ENCODE data around the gene KLF15.

The KLF15 gene

DNA sequence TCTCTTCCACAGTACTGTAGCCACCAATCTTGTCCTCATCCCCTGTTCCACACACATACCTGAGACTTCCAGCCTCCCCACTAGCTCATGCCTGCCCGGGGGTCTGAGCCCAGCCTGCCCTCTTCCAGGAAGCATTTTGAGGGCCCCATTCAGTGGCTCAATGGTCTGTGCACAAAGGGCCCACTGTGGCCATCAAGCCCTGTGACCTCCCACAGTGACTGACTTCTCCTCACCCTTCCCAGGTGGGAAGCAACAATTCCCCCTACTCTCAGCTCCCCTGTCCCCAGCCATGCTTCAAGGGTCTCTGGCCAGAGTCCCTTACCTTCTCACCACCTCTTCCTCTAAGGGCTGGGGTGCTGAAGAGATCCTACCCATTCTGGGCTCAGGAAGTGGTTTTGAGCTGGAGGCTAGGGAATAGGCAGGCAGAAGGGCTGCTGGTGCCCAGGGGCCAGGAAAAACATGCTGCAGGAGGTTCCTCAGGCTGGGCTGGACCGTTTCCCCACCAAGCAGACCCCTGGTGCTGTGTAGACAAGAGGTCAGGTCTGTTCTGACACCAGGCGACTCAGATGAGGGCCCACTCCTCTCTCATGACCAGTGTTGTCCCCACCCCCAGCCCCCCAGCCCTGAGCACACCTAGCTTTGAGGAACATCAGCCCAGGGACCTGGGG lies 3.0 kb upstream of the KLF15 start:
- DNase-seq: no peak

DNA sequence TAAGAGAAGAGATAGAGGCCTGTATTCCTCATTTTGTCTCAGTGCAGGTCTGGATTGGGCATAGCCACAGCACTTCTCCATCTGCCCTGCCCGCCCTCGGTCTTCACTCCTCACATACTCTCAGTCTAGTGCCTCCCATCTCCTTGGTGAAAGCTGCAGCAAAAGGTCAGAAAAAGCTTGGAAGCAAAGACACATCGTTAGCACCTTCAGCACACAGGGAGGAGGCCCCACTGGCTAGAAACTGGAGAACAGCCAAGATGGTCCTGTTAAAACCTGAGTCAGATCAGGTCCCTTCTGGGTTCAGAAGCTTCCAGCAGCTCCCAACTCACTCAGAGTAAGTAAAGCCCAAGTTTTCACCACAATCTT lies 1.6 kb upstream of the KLF15 start:
- DNase-seq: no peak

DNA sequence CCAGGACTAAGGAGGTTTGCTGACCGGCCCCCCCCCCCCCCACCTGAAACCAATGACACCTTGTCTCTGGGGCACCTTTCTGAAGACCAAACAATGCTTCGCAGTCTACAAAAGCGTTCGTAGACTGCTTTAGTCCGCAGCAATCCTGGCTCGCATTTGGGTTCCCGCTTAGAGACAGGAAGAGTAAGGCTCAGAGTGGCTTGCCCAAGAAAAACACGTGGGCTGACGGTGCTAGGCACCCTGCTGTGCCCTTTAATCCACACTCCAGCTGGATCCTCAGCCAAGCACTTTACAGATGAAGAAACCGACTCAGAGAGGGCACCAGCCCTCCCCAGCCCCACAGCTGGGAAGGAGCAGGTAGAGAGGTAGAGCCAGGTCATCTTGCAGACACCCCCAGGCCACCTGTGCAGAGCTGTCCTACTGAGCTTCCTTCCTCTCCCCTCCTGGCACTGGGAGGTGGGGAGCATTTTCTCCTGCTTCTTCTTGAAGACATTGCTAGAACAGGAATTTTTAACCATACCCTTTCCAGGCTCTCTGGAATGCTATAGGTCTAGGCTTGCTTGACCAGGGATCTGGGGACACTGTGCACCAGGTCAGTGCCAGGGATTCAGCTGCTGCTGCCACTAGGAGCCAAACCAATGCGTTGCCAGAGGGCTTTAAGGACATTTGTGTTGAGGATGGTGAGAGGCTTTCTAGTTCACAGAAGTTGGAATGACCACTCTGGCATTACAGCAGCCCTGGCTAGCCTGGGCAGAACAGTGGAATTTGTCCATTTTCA lies 1.0 kb upstream of the KLF15 start:
- peak; percentile 14 to 73 (median 70) for DNase-seq

DNA sequence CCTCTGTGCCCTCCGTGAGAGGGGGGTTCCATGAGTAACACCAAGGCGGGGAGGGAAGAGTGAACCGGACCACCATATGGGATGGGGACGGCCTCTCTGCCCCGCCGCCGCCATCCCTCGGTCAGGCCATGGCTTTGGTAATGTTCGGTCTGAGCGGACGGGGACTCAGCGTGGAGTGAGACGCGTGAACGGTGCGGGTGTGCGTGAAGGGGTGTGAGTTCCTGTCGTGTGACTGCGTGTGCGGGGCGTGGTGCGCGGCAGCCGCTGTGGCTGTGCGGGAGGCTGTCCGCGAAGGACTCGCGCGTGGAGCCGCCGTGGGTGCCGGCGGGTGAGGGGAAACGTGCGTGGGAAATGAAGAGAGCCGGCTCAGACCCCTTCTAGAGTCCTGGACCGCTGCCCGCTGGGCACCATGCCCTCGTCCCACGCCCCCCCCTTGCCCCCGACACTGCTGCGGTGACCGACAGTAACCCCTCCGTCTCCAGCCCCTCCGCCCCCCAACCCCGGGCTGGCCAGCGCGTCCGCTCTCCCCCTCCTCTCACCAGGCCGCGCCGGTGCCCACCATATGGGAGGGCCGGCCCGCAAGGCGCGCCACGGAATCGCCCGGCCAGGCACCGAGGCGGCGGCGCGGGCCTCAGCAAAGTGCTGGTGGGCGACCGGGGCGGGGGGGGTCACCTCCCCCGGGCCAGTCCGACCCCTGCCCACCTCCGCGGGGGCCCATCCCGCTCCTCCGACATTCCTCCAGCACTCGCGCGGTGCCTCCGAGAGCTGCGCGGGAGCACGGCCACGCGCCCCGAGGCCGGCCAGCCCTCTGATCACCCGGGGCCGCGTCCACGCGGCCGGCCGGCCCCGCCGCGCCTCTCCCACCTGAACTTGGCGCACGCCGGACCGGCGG lies 589 bp downstream of the KLF15 start:
- peak in 1 of 3 experiments; percentile 41 for DNase-seq

DNA sequence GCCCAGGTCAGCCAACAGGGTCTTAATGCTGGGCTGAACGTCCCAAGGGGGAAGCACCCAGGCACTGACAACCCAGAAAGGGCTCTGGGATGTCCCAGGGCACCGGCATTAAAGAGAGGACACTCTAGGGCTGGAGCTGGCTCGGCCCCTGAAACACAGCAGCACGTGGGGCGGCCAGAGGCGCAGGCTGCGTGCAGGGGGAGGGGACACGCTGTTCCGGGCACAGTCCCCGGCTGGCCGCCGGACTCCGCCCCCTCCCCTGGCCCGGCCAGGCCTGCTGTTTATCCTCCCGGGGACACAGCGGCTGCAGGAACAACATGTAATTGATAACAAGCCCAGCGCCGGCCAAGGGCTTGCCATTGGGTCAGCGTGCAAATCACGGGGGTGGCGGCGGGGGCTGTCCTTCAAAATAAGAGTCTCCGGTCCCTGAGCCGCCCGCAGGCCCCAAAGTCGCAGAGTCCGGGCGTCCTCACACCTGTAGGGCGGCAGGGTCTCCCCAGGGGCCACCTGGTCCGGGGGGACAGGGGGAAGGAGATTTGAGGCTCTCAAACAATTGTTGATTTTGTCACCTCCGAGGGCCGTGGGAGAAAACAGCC lies 1.3 kb downstream of the KLF15 start:
- peak in 2 of 3 experiments; percentile 48 to 65 for DNase-seq

DNA sequence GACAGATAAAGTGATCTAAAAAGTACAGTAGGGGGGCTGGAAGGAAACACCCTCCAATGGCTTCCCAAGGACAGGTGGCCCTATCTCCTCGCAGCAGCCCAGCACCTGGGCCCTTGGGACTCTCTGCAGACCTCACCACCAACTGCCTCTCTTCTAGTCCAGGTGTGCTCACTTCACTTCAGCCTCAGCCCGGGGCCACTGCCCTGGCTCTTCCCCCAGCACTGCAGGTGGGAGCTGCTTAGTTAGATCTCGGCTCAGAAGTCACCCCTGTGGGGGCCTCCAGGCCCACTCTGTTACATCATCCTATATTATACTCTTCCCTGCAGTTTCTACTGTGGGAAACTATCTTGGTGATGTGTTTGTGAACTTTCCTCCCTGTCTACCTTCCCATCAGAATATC lies 2.0 kb downstream of the KLF15 start:
- no peak for DNase-seq

DNA sequence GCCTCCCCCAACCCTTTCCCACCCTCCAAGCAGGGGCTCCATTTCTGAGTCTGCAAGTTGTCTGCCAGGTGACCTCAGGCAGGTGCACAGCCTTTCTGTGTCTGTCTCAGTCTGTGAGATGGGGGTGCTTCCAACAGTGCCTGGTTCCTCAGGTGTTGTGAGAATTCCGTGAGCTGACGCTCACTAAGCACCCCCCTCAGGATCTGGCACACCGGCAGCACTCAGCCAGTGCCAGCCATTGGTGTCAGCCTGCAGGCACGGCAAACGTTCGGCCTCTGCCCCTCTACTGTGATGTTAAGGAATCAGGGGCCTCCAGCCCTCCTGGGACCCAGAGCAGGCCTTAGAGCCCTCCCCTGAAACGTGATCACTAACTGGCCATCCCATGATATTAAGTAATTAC lies 2.4 kb downstream of the KLF15 start:
- DNase-seq: no peak

DNA sequence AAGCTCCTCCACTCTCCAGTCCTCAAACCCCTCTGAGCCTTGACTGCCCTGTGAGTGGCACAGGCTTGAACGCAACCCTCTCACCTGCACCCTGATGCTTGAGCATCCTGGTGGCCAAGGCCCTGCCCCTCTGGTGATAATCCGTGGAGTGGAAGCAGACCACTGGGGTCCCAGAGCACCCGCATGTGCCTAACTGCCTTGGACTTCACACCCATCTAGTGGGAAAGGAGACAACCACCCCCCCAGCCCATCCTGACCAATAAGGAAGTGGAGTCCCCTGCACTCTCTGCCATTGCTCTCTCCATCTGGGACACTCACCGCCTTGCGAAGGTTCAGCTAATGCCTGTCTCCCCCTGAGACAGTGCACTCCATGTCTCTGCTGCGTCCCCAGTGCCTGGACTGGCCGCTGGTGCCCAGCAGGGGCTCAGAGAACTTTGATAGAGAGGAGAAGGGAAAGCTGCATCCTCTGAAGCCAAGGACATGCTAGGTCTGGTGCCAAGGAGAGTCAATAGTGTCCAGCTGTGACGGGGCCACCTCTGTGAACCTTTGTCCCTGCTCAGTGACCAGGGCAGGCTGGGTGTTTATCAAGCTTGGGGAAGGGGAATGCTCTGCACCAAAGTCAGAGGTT lies 3.4 kb downstream of the KLF15 start:
- no peak for DNase-seq

DNA sequence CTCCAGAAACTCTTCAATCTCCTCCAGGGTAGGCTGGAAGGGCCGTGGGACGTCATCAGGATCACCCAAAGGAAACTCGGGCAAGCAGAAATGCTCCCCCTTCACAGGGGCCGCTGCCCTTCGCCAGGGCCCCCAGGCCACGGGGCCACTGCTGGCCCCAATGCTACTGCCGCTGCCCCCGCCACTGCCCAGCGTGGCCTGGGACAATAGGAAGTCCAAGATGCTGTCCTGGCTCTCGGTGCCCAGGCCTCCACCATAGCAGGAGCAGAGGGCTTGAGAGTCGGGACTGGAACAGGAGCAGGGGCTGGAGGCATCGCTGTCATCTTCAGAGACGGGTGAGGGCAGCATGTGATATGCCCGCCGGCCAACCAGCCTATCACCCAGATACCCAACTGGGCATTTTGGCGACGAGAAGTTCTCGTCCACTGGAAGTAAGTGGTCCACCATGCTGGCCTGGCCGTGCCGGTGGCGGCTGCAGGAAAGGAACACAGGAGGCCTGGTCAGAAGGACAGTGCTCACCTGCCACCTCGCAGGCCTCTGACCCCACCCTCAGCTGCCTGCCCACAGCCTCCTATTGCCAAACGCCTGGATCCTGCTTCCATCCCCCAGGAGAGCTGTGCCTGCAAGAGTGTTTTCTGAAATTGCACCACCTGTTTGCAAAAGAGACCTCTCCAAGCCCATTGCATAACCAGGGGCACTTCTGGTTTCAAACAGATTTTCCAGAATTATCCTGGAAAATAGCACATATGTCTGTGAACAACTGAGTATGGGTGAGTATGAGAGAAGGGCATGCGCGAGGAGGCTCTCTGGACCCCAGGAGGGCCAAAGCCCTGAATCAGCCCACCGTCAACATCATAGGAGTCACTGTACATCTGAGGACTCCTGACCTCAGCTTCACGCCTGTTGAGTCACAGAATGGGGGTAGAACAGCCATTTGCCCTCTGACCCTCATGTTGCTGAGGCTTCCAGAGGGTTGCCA lies 4.4 kb downstream of the KLF15 start:
- DNase-seq: no peak

DNA sequence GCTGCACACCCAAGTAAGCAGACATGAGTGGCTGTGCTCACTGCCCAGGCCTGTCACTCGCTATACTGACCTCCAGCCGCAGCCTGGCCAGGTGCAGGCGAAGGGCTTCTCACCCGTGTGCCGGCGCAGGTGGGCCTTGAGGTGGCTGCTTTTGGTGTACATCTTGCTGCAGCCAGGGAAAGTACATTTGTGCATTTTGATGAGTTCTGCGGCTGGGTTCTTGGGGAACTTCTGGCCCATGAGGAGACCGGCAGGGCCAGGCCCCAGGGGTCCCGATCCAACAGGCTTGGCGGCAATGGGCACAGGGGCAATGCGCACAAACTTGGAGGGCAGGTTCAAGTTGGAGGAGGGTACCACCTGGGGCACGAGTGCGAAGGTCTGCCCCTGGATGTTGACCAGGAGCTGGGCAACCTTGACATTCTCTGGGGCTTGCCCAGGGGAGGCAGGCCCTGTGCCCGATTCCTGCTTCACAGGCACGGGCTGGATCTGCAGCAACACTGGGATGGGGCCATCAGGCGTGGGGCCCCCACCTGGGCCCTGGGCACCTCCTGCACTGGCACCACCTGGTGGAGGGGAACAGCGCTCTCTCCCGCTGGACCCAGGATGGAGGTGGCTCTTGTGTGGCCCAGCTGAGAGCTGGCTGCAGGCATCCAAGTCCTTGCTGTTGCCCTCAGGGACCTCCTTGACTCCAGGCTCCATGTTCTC lies 5.3 kb downstream of the KLF15 start:
- DNase-seq: no peak

DNA sequence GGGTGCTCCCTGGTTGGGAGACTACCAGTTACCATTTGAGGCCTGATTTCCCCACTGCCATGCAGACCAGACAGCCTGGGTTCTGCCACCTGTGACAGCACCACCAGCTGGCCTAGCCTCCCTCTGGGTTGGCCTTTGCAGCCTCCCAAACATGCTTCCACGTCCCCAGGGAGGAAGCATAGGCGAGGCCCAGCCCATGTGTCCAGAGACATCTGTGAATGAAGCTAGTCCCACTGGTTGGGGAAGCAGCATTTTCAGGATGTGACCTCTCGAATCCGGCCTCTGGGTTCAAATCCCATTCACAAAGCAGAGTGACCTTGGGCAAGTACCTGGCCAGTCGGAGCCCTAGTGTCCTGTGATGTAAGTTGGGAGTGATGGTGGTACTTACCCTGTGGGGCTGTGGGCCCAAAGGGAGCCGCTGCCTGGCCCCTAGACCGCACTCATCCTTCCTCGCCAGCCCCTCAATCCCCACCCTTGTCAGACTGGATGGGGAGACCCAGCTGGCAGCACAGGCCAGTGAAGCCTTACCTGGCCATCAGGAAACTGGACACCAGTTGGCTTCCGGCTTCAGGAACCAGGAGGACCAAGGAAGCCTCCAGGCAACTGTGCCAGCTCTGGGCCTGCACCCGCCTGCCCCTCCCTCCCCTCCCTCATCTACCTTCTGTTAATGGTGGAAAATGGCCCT lies 6.0 kb downstream of the KLF15 start:
- DNase-seq: no peak

DNA sequence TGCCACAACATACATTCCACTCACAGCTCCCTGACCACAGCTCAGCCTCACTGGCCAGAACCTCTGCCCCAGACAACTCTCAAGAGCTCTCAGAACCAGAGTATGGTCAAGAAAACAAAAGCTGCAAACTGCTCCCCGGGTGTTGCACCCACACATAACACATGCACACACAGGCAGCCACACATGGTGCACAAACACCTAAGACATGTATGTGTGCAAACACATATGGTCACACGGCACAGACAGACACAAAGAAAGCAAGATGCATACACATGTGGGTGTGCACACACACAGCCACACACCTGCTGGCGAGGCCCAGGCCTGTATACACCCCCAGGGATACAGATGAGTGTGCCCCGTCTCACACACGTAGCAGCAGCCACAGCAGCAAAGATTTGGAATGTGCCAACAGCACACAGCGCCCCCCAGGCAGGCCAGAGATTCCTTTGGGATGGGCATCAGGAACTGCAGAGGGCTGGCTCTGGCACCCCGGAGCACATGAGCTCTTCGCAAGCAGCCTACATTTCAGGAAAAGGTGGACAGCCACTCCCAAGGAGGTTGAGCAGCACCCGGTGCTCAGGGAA lies 6.6 kb downstream of the KLF15 start:
- DNase-seq: no peak

DNA sequence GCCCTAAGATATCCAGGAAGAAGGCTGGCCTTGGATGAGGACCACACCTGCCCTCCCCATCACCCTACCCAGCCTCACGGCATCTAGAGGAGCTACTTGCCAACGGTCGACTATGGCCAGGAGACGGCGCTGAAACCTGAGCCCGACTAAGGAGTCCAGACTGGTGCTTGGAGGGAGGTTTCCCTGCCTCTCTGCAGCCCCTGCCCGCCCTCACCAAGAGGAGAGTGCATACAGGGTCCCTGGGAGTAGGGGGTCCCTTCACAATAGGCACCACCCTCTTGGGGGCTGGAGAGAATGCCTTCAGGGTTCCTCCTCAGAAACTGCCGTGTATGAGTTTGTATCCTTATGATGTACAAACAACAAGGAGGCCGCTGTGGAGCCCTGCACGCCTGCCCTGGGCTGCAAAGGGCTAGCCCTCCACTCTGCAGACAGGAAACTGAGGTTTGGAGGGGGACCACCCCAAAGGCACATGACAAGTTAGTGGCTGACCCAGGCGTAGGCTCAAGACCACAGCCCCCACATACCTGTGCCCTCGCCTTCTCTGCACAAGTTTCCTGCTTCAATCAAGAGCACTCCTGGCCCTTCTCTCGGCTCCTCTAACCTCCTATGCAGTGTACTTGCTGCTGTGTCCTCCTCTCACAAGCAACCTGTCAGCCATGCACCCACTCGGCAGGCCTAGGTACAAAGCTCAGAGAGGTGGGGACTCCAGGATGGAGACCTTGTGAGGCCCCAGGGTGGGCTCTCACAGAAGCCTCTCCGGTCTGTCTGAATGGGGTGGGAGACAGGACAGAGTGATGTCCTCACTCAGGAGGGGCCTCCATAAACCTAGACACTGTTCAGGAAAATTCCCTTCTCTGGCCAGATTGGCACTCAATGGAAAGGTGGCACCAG lies 7.4 kb downstream of the KLF15 start:
- DNase-seq: no peak

DNA sequence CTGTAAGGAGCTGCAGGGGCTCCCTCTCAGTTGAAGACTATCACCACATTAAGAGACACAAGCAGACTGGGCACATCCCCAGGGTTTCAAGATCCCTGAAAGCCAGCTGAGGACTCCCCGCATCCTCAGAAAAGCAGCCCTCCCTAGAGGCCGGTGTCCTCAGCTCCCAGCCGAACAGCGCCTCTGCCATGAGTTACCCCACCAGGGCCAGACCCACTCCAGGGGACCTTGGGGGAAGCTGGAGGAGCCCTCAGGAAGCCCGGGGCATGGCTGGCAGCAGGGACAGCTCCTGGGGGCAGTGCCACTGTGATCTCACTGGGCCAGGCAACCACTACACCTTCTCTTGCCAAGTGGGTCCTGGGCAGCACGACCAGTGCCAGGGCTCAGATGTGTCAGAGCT lies 8.1 kb downstream of the KLF15 start:
- no peak for DNase-seq

DNA sequence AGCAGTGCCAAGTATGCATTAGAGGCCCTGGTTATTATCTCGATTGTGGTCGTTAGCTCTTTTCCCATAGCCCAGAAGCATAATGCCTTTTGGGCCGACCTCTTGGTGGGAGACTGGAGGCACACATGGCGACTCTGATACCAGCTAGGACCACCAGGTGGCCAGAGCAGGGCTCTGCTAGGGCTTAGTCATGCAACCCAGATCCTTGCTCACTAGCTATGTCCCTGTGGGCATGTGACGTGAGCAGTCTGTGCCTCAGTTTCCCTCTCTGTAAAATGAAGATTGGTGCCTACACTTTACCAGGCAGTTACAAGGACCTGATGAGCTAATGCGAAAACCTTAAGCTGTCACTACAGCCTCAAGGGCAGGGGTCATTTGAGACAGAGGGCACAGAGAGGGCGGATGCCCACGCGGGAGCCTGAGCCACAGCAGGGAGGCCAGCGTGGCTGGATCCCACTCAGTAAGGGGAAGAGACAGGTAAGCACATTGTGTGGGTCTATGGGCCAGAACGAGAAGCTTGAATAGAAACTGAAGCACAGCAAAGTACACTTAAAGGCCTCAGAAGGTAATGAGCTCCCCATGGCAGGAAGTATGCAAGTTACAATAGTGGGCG lies 8.8 kb downstream of the KLF15 start:
- no peak for DNase-seq

DNA sequence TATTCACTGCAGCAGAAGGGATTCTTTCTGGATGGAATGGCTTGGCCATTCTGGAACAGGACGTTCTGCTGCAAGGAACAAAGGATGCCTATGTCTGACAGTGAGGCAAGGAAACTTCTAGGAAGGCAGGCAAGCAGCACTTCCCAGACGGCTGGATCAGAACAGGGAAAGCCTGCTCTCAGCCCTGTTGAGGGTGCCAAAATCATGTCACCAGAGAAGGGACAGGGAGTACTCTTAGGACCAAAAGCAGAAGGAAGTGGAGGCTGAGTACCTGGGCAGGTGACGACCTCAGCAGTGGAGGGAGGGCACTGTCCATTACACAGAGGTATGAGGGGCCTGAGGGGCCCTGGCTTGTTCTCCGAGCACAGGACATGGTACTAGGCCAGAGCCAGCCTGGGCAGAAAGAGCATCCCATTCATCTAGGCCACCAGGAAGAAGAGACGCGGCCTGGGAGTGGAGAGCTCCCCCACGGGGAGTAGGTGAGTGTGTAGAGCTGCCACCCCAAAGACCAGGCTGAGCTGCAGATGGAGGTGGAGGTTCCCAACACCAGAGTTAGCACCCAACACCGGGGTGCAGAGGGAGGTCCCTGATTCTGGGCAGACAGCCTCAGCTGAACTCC lies 9.6 kb downstream of the KLF15 start:
- DNase-seq: no peak

DNA sequence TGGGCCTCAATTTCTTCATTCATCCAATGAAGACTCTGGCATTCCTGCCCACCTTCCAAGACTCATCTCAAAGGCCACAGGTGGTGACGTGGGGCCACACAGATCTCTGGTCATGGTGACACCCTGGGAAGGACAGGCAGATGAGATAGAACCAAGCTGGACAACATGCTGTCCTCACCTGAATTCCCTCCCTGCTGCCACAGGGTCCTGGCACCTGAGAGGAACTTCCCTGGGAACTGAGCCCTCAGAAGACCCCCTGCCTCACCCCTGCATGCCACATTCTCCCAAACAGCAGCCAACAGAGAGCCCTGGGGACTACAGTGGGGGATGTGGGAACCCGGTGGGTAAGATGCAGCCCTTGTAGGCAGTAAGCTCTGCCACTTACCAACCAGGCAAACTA lies 10.7 kb downstream of the KLF15 start:
- no peak for DNase-seq

Measured in NCI-H1417 (cell line).